KMS-11 (cell line): Measurements from ENCODE around the gene KLK7.

Experiments used
- H2AFZ ChIP-seq: fragments of 200-600 bp; sonication (generic); 2 replicates; pipeline ENCODE4 v1.6.1; 2016; ENCODE audit warnings: antibody characterized with exemption, mixed run types, low read depth
- H3K27ac ChIP-seq: fragments of 200-600 bp; sonication (generic); 2 replicates; pipeline ENCODE4 v1.6.1; 2016; ENCODE audit warnings: mild to moderate bottlenecking, mixed run types
- H3K27me3 ChIP-seq: fragments of 200-600 bp; sonication (generic); 2 replicates; pipeline ENCODE4 v1.6.1; 2017; ENCODE audit warnings: mild to moderate bottlenecking, low read depth, mixed run types, moderate library complexity; ENCODE audit not compliant: insufficient read depth
- H3K36me3 ChIP-seq: fragments of 200-600 bp; sonication (generic); 2 replicates; pipeline ENCODE4 v1.6.1; 2017; ENCODE audit warnings: mild to moderate bottlenecking, mixed run types; ENCODE audit not compliant: insufficient read depth
- H3K4me1 ChIP-seq: fragments of 200-600 bp; sonication (generic); 2 replicates; pipeline ENCODE4 v1.6.1; 2016; ENCODE audit warnings: mild to moderate bottlenecking, low read depth, mixed run types; ENCODE audit not compliant: poor library complexity, severe bottlenecking
- H3K4me2 ChIP-seq: fragments of 200-600 bp; sonication (generic); 2 replicates; pipeline ENCODE4 v1.7.0; 2016; ENCODE audit warnings: mild to moderate bottlenecking, mixed run types
- H3K4me3 ChIP-seq: fragments of 200-600 bp; sonication (generic); IDR thresholded peaks from 2 replicates; pipeline ENCODE4 v1.6.1; 2017; ENCODE audit warnings: low read depth, low read length, mixed read lengths; ENCODE audit not compliant: insufficient read depth
- H3K79me2 ChIP-seq: fragments of 200-600 bp; sonication (generic); 2 replicates; pipeline ENCODE4 v1.6.1; 2016; ENCODE audit warnings: low read depth, mixed run types; ENCODE audit not compliant: insufficient read depth
- H3K9ac ChIP-seq: fragments of 200-600 bp; sonication (generic); 2 replicates; pipeline ENCODE4 v1.6.1; 2016; ENCODE audit warnings: mild to moderate bottlenecking, mixed run types
- H4K20me1 ChIP-seq: fragments of 200-600 bp; sonication (generic); 2 replicates; pipeline ENCODE4 v1.6.1; 2016; ENCODE audit warnings: mild to moderate bottlenecking, mixed run types; ENCODE audit not compliant: insufficient read depth
- TF ChIP-seq, protein P1 (sequence below): fragments of 200-600 bp; sonication (generic); conservative IDR thresholded peaks from 2 replicates; pipeline ENCODE4 v1.6.1; 2017; ENCODE audit warnings: low read depth, mild to moderate bottlenecking, antibody characterized with exemption, low read length, moderate library complexity, mixed read lengths

Gene KLK7

DNA sequence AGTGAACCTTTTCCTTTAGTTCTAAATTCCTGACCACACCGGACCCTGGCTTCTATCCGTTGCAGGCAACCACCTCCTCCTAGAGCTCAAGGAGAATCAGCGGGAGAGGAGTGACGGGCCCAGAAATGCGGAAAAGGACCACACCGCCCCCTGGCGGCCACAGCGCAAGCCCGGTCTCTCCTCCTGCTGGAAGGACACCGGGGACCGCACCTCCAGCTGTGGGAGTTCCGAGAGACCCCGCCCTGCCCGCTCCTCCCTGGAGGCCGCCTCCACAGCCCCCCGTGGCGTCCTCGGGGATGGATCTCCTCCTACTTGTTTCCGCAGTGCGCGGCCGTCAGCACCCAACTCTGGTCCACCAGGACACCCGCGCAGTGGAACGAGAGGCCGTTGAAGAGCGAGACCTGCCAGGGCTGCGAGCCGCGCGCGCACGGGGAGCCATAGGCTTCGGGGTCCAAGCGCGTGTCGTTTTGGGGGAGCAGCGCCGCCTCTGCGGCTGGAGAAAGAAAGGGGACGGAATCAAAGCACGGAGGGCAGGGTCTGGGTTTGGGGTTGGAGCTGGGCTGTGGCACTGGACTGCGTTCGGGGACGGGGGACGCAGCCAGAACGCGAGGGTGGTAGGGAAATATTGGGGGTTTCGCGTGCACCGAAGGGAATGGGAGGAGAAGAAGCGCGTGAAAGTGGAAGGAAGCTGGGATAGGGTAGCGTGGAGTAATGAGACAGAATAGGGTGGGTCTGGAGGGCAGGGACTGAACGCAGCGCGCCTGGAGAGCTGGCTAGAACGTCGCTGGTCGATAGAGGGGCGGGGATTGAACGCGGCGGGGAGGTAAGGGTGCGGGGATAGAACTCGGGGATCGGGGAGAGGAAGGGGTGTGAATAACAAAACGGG, 33.3 kb upstream of the KLK7 start:
- H3K27ac ChIP-seq: no peak overlapping the region
- H3K9ac ChIP-seq: no peak overlapping the region
- H3K4me3 ChIP-seq: no peak overlapping the region
- H2AFZ ChIP-seq: no peak overlapping the region
- no peaks in the 10 kb centered on the region for H3K79me2 ChIP-seq
- H3K36me3 ChIP-seq: no peaks in the 10 kb centered on the region
- H3K27me3 ChIP-seq: peaks cover 2% of the 10 kb centered on the region; the same call in 1 of the 2 replicates
- H4K20me1 ChIP-seq: no peaks in the 10 kb centered on the region
- no peak overlapping the region for H3K4me2 ChIP-seq
- no peaks in the 10 kb centered on the region for H3K4me1 ChIP-seq
- TF ChIP-seq, protein P1, sequence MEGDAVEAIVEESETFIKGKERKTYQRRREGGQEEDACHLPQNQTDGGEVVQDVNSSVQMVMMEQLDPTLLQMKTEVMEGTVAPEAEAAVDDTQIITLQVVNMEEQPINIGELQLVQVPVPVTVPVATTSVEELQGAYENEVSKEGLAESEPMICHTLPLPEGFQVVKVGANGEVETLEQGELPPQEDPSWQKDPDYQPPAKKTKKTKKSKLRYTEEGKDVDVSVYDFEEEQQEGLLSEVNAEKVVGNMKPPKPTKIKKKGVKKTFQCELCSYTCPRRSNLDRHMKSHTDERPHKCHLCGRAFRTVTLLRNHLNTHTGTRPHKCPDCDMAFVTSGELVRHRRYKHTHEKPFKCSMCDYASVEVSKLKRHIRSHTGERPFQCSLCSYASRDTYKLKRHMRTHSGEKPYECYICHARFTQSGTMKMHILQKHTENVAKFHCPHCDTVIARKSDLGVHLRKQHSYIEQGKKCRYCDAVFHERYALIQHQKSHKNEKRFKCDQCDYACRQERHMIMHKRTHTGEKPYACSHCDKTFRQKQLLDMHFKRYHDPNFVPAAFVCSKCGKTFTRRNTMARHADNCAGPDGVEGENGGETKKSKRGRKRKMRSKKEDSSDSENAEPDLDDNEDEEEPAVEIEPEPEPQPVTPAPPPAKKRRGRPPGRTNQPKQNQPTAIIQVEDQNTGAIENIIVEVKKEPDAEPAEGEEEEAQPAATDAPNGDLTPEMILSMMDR: peak; percentile 47; the same call in 1 of the 2 replicates

DNA sequence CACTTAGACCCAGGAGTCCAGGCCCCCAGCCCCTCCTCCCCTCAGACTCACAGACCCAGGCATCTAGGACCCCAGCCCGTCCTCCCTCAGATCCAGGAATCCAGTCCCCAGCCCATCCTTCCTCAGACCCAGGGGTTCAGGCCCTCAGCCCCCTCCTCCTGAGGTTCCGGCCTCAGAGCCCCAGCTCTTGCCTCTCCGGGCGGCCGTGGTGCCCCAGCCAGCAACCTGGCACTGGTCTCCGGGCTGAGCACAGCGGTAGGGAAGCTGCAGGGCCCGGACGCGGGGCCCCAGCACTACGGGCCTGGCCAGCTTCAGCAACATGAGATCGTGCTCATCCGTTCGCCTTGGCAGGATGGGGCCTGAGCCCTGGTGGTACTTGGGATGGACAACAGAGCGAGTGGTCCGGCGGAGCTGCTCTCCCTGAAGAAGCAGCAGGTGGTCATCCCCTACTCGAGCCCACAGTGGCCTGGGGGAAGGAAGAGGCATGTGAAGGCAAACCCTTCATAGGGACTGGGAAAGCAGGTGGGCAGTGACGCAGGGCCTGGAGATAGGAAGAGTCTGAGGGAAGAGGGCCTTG, 32.1 kb upstream of the KLK7 start:
- no peak overlapping the region for H3K4me2 ChIP-seq
- no peak overlapping the region for H3K9ac ChIP-seq
- no peaks in the 10 kb centered on the region for H3K79me2 ChIP-seq
- no peak overlapping the region for H3K4me3 ChIP-seq
- no peak overlapping the region for H2AFZ ChIP-seq
- no peaks in the 10 kb centered on the region for H3K36me3 ChIP-seq
- H3K4me1 ChIP-seq: no peaks in the 10 kb centered on the region
- H4K20me1 ChIP-seq: no peaks in the 10 kb centered on the region
- TF ChIP-seq, protein P1: no peak
- H3K27me3 ChIP-seq: no peaks in the 10 kb centered on the region
- H3K27ac ChIP-seq: no peak overlapping the region

DNA sequence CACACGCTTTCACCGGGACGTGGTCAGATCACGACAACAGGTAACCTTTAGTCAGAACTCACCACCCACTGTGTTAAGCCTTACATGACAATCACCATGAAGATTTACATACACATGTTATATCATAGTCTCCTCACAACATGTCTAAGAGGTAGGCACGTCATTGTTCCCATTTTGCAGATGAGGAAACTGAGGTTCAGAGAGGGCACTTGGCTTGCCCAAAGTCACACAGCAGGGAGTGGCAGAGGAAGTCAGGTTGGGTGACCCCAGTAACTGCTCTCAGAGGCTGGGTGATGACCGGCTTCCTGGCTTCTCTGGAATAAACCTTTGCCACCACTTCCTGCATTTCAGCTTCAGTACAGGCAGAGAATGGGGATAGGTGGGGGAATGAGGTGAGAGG, 30.5 kb upstream of the KLK7 start:
- Histone ChIP-seq H3K36me3 (no peaks in the 10 kb centered on the region), H3K27me3 (no peaks in the 10 kb centered on the region), H3K4me3 (no peak overlapping the region), H3K4me2 (no peak overlapping the region), H3K4me1 (no peaks in the 10 kb centered on the region), H4K20me1 (no peaks in the 10 kb centered on the region), H3K9ac (no peak overlapping the region), H3K27ac (no peak overlapping the region), H3K79me2 (no peaks in the 10 kb centered on the region), H2AFZ (no peak overlapping the region)
- TF ChIP-seq, protein P1: no peak

DNA sequence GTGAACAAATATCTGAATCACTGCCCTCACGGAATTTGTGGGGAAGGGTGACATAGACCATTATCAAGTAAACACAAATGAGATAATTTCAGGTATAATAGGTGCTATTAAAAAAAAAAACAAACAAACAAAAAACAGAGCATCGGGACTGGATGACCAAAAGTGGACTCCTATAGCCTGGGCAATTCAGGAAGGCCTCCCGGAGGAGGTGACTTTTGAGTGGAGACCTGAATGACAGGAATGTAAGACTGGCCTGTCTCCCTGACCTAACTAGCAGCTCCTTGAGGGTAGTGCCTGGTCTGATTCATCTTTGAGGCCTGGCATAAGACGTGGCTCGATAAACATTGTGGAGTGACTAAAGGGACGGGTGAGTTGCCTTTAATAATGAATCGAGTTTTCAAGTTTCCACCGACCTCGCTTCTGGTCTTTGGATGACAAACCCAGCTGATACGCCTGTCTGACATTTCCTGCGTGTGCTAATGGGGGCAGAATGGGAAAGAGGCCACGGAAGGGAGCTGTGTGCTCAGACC, 29.0 kb upstream of the KLK7 start:
- H3K4me3 ChIP-seq: no peak overlapping the region
- H4K20me1 ChIP-seq: no peaks in the 10 kb centered on the region
- no peaks in the 10 kb centered on the region for H3K36me3 ChIP-seq
- no peak overlapping the region for H3K4me2 ChIP-seq
- no peaks in the 10 kb centered on the region for H3K79me2 ChIP-seq
- H2AFZ ChIP-seq: no peak overlapping the region
- no peak overlapping the region for H3K27ac ChIP-seq
- no peak overlapping the region for H3K9ac ChIP-seq
- no peaks in the 10 kb centered on the region for H3K27me3 ChIP-seq
- TF ChIP-seq, protein P1: no peak
- no peaks in the 10 kb centered on the region for H3K4me1 ChIP-seq
